ENCODE results near the gene PSRC1.

Gene PSRC1

DNA sequence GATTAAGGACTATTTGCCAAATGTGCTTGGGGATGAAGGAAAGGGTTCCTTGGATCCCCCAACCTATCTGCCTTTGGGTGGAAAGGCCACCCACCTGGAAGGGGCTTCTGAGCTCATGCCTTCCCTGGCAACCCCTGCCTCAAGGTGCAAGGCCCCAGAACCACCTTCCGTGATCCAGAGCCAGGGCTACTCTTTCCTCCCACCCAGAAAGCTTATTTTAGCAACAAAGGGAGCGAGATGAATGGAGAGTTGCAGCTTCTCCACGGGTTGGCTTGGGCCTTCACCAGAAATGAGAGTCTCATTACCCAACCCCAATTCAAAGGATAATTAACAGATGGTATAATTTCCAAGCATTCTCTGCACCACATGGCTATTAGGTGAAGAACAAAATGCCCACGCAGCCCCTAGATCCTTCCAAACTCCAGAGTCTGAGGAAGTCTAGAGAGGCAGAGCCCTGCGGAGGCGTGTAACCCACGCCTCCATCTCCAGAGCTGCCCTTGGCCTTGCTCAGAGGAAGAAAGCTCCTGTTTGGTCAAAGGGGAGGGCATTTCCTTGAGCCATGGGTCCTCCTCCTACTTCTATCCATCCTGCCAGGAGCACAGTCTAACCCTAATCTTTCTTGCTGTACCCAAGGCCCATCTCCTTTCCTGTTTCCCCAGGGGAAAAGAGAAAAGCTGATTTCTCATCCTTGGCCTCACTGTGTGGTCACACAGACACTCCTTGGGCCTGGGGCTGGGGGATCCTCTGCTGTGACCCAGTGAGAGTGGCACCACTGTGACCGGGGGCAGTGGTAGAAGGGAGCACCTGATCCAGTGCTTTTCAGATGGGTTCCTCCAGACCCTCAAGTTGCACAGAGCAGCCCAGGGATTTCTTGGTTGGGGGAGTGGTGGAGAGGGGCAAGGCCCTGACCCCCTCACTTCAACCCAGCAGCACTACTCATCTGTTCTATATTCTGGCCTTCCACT, 35.3 kb downstream of the PSRC1 start:
- no peak for DNase-seq (ENCODE audit: low spot score)

DNA sequence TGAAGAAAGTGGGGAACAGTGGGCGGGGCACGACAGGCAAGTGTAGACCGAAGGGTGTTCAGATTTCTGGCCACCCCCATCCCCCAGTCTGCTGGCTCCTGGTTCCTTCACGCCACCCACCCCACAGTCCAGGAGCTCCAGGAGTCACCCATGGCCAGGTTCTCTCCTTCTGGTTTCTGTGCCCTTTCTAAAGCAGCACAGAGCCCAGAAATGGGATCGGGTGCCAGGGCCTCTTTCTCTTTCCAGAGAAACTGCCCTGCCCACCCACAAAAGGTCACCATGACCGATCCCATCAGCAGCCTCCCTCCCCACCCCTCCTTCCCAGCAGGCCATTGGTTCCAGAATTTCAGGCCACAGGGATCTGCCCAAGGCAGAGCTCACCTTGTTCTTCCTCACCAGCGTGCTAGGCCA, 36.8 kb downstream of the PSRC1 start:
- no peak for DNase-seq (ENCODE audit: low spot score)

DNA sequence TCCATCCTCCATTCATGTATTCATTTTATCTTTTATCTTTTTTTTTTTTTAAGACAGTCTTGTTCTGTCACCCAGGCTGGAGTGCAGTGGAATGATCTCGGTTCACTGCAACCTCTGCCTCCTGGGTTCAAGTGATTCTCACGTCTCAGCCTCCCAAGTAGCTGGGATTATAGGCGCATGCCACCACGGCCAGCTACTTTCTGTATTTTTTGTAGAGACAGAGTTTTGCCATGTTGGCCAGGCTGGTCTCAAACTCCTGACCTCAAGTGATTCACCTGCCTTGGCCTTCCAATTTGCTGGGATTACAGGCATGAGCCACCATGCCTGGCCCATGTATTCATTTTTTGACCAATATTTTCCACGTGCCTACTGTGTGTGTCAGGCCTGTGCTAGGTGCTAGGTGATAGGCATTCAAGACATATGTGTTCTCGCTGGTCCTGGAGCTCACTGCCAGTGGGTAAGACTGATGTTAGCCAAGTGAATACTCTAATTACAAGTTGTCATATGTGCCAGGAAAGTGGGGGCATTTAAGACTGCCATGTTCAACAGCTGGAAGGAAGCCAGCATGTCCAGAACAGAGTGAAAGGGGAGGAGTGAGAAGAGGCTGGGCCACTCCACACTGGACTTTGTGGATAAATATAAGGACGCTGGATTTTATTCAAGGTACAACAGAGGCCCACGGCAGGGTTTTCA, 38.9 kb downstream of the PSRC1 start:
- DNase-seq (ENCODE audit: low spot score), result no peak

DNA sequence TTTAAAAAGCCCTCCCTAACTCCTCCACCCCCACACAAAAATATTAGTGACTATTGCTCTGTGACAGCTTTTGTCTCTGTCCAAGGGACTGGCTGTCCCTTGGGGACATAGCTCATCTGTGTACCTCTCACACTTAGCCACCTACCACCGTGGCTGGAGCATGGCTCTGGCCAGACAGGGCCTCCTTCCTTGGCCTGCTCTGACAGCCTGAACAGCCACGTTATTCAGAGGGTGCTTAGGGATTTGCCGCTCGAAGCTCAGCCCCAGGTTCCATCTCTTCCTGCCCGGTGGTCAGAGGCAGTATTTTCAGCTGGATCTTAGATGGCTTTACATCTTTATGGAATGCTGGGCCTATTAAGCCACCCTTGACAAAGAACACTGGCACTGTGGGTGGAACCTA, 39.7 kb downstream of the PSRC1 start:
- no peak for DNase-seq (ENCODE audit: low spot score)

DNA sequence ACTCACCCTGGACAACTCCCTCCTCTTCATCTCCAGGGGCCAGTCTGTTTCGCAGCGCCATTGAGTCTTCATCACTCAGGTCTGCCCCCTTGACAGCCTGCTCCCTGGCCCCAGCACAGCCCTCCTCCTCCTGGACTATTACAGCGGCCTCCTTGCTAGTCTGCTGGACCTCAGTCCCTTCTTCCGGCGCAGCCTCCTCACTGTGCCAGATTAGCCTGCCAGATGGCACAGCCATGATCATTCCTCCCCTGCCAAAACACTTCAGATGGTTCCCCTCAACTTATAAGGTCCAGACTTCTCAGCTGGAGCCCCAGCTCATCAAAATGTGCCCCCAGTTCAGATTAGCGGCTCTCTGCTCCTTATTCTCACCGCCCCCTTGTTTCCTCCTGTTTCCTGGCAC, 40.6 kb downstream of the PSRC1 start:
- DNase-seq (ENCODE audit: low spot score), result no peak

DNA sequence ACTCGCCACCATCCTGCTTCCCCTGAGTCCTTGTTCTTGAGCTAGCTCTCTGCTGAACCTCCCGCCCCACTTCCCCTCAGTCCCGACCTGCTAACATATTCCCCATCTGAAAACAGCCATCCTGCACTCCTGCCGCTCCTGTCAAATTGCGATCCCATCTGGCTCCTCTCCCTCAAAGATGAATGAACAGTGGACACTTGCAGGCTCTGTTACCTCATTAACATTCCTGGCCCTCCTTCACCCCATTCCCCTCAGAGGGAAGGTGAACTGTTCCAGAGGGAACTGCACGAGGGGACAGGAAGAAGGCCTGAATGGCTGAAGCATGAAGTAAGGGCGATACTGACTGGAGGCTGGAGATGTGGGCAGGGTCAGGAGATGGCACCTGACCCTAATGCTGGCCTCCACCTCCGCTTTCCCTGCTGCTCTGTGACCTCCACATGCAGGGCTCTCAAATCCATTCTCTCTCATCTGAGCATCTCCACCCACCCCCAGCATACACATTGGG, 41.1 kb downstream of the PSRC1 start:
- DNase-seq (ENCODE audit: low spot score), result no peak

DNA sequence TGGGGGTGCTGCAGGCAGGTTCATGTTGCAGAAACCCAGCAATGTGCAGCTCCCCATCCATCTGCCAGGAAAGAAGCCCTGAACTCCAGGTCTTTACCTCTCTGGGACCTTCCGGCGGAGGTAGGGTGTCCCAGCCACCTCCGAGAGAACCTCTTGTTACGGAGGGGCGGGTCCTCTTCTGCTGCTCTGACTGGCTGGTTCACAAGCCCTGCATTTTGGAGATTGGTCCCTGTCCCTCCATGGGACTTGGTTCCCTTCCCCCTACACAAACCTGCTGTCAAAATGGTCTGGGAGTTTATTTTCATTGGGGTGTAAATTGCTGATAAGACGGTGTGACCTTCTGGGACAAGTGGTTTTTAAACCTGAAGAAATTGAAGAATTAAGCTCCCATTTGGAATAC, 41.6 kb downstream of the PSRC1 start:
- DNase-seq (ENCODE audit: low spot score), result no peak

DNA sequence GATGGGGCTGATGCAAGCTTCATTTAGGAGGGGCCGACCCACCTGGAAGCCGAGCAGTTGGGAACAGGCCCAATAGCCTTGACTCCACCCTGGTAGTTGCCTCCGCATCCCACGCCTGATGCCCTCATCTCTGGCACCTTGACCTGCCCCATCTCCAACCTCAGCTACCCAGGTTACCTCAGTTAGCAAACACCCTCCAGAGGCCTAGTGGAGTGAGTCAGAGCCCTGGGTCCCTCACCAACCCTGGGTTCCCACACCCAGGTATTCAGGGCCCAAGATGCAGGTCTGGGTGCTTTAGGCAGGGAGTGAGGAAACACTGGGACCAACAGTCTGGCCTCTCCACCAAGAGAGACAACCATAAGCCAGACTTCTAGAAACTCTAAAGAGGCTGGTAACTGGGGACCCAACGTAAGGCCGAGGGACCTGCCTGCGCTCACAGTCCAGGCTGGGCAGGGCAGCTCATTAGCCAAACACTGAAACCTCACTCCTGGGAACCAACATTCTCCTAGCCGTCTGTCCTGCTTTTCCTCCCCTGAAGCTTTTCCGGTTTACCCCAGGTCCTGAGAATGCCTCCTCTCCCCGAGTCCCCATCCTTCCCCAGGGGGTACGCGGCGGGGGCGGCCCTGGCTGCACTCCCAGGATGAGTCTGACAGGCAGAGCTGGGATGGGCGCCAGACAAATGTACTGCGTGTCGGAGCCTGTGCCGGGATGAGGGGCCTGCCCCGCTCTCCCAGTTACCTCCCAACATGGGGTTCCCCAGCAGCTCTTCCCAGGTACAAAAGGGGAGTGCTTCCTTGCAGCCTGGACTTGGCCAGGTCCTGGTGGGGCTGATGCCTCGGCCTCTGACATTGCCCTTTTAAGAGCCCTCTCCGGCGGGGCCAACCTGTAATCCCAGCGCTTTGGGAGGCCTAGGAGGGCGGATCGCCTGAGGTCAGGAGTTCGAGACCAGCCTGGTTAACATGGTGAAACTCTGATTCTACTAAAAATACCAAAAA, 42.5 kb downstream of the PSRC1 start:
- DNase-seq (ENCODE audit: low spot score), result peak; percentile 24

DNA sequence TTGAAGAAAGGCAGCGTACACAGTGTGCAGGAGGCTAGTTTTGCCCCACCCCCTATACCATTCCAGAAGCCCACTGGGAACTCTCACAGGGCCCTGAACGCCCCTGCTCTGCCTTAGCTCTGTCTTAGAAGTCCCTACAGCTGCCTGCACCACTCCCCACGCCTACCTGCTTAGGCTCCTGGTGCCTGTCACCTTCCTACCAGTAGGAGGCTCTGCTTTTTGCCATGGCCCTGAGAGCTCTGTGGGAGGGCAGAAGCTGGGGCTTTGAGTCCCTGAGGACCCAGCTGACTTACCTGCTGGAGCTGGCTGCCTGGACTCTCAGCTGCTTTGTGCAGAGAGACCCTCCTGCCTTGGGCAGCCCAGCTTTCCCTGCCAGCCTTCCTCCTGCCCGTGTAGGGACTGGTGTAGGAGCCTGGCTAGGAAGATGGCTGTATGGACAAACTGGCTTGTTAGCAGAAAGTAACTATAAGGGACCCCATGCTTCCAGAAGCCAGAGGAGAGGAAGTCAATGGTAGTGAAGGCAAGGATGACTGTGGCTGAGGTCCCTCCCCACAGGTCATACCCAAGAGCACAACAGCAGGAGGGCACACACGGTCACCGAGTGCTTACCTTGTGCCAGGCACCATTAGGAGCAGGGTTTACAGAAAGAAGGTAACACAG, 43.4 kb downstream of the PSRC1 start:
- peak; percentile 26 for DNase-seq (ENCODE audit: low spot score)

DNA sequence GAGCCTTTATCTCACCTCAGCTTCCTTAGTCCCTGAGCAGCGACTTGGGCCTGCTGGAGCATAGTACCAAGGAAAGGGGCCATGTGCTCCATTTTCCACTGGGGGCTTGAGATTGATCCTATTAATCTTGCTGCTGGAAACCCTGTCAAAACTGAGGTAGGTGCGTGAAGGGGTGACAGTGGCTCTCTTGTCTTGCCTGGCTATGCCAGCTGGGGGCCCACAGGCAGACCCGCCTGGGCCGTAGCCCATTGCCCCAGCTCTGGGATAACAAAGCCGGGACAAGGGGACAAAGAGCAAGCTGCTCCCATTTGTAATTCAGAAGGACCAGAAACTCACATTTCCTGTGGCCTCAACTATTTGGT, 43.9 kb downstream of the PSRC1 start:
- DNase-seq (ENCODE audit: low spot score), result no peak

DNA sequence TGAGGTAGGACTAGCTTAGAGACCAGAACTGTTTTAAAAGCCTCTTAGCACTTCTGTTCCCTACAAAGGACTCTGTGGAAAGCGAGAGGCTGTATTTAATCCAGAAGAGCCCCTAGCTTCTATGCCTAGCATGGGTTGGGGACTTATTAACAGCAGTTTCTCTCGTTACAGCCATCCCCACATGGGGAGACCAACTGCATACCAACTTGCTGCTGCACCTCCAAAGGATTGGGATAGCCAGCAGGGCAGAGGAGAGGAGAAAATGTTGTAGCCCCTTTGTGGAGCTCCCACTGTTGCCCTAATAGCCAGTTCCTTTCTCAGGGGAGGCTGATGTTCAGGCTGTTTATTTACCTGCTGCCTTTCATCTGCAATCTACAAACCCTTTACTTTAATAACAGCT, 44.6 kb downstream of the PSRC1 start:
- no peak for DNase-seq (ENCODE audit: low spot score)

DNA sequence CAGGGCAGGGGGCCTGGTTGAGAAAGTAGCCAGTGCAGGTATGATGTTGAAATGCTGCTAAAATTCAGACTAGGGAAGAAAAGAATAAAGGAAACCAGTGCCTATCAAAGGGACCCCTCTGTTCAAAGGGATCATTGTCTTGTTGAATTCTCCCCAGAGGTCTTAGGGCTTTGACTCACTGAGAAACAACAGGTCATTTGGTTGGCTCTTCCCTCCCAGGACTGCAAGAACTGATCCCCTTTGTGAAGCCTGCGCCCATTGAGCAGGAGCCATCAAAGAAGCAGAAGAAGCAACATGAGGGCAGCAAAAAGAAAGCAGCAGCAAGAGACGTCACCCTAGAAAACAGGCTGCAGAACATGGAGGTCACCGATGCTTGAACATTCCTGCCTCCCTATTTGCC, 45.4 kb downstream of the PSRC1 start:
- no peak for DNase-seq (ENCODE audit: low spot score)

DNA sequence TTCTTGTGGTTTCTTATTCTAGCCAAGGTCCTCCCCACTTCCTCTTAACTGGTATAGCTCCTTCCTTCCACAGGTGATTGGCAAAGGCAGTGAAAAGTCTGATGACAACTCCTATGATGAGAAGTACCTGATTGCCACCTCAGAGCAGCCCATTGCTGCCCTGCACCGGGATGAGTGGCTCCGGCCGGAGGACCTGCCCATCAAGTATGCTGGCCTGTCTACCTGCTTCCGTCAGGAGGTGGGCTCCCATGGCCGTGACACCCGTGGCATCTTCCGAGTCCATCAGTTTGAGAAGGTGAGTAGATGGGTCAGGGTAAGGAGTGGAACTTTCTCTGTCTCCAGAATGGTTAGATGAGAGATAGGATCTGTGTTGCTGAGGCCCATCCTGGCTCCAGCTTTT, 47.8 kb downstream of the PSRC1 start:
- DNase-seq (ENCODE audit: low spot score), result no peak

DNA sequence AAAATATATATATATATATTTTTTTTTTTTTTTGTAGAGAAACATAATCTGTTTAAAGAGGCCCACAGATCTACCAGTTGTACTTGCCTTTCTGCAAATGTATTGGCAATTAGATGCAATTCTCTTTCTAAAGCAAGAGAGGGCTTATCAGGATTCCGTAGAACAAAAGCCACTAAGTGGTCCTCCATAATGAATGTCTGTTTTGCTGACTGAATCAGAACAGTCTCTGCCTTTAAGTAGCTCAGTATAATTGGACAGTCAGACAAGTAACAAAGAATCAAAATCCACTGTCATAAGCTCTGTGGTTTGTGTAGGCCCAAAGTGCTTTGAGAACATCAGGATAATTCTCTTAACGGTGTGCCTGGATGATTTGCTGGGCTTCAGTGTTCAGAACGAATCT, 51.9 kb downstream of the PSRC1 start:
- DNase-seq (ENCODE audit: low spot score), result no peak
